ENCODE data around the gene NKAIN2.

Gene NKAIN2

GRCh38 chr6:124057461-124057860, 253.8 kb downstream of the NKAIN2 start:
- H3K4me1 ChIP-seq (ENCODE audit: control insufficient read depth in 1 of 2, insufficient read depth in 1 of 2, low read depth in 1 of 2, low read length in 1 of 2): no peaks in the 10 kb centered on the region
- no peak overlapping the region for H3K4me3 ChIP-seq (ENCODE audit: low read depth in 1 of 2, low read length in 1 of 2)
- no peaks in the 10 kb centered on the region for H3K27me3 ChIP-seq
- H3K36me3 ChIP-seq: no peaks in the 10 kb centered on the region
- H3K9me3 ChIP-seq: no peaks in the 10 kb centered on the region
- H3K27ac ChIP-seq: no peak overlapping the region
- TF ChIP-seq, protein P1, sequence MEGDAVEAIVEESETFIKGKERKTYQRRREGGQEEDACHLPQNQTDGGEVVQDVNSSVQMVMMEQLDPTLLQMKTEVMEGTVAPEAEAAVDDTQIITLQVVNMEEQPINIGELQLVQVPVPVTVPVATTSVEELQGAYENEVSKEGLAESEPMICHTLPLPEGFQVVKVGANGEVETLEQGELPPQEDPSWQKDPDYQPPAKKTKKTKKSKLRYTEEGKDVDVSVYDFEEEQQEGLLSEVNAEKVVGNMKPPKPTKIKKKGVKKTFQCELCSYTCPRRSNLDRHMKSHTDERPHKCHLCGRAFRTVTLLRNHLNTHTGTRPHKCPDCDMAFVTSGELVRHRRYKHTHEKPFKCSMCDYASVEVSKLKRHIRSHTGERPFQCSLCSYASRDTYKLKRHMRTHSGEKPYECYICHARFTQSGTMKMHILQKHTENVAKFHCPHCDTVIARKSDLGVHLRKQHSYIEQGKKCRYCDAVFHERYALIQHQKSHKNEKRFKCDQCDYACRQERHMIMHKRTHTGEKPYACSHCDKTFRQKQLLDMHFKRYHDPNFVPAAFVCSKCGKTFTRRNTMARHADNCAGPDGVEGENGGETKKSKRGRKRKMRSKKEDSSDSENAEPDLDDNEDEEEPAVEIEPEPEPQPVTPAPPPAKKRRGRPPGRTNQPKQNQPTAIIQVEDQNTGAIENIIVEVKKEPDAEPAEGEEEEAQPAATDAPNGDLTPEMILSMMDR (IDR thresholded peaks at IDR 0.05): no peak

DNA sequence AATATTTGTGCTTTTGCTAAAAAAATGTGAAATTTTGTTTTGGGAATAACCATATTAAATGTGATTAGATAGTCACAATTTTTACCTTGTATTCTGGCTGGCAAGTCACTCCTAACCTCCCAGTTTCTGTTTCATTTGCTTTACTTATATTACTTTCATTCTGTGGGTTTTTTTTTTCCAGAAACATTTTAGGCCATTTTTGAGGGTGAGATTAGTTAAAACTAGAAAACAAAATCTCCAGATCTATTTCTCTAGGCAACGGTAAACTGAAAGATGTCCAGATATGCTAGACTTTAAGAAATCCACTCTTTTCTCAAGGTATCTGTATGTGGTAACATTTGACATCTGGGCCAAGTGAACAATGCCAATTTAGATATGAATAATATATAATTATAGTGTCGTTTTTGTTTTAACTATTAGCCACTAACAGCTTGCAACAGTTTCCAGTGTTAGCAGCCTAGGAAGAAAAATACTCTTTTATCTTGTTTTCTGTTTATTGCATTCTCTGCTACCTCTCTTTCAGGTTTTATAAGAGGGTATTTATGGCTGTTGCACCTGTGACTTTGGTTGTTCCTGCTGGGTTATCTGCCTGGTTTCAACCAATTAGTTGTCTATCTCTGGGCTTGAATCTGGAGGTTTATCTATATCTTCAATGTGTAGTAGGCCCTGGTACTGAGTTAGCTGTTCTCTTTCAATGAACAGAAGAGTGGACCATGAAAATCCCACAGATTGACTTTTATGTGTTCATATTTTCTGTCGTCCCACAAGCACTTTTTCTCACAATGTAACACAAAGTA, 260.9 kb downstream of the NKAIN2 start:
- no peaks in the 10 kb centered on the region for H3K27me3 ChIP-seq
- no peaks in the 10 kb centered on the region for H3K36me3 ChIP-seq
- no peaks in the 10 kb centered on the region for H3K4me1 ChIP-seq (ENCODE audit: control insufficient read depth in 1 of 2, insufficient read depth in 1 of 2, low read depth in 1 of 2, low read length in 1 of 2)
- H3K4me3 ChIP-seq (ENCODE audit: low read depth in 1 of 2, low read length in 1 of 2): no peak overlapping the region
- no peaks in the 10 kb centered on the region for H3K9me3 ChIP-seq
- TF ChIP-seq, protein P1 (IDR thresholded peaks at IDR 0.05): no peak
- H3K27ac ChIP-seq: no peak overlapping the region

DNA sequence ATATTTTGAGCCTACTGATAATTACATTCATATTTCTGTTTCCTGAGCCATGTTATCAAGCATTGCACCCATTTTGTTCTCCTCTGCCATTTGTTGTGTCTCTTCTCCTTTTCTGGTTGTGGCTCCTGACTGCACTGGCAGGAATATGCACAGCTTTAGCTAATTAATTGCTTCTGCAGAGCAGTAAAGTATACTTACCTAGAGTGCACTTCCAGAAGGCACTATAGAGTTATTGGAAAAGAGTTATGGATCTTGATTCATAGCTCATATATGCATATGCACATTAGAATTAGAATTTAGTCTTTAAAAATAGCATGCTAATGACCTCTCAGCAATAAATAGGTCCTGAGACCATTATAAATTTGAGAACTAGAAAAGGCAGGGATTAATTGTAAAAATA, 262.6 kb downstream of the NKAIN2 start:
- TF ChIP-seq, protein P1 (IDR thresholded peaks at IDR 0.05): no peak

GRCh38 chr6:124066946-124067552, 263.4 kb downstream of the NKAIN2 start:
- no peaks in the 10 kb centered on the region for H3K4me1 ChIP-seq (ENCODE audit: control insufficient read depth in 1 of 2, insufficient read depth in 1 of 2, low read depth in 1 of 2, low read length in 1 of 2)

More for the DNA sequence above, 262.6 kb downstream of the NKAIN2 start:
- Histone ChIP-seq H3K4me1 (ENCODE audit: control insufficient read depth in 1 of 2, insufficient read depth in 1 of 2, low read depth in 1 of 2, low read length in 1 of 2) (no peaks in the 10 kb centered on the region), H3K4me3 (ENCODE audit: low read depth in 1 of 2, low read length in 1 of 2) (no peak overlapping the region), H3K27ac (no peak overlapping the region), H3K9me3 (no peaks in the 10 kb centered on the region), H3K36me3 (no peaks in the 10 kb centered on the region), H3K27me3 (no peaks in the 10 kb centered on the region)

GRCh38 chr6:124069230-124069950, 265.7 kb downstream of the NKAIN2 start:
- no peak overlapping the region for H3K4me3 ChIP-seq (ENCODE audit: low read depth in 1 of 2, low read length in 1 of 2)
- H3K27me3 ChIP-seq: no peaks in the 10 kb centered on the region
- TF ChIP-seq, protein P1 (IDR thresholded peaks at IDR 0.05): no peak
- no peak overlapping the region for H3K27ac ChIP-seq
- H3K36me3 ChIP-seq: no peaks in the 10 kb centered on the region
- no peaks in the 10 kb centered on the region for H3K9me3 ChIP-seq
- no peaks in the 10 kb centered on the region for H3K4me1 ChIP-seq (ENCODE audit: control insufficient read depth in 1 of 2, insufficient read depth in 1 of 2, low read depth in 1 of 2, low read length in 1 of 2)

More at GRCh38 chr6:124066946-124067552, 263.4 kb downstream of the NKAIN2 start:
- Histone ChIP-seq H3K4me3 (ENCODE audit: low read depth in 1 of 2, low read length in 1 of 2) (no peak overlapping the region), H3K27ac (no peak overlapping the region), H3K36me3 (no peaks in the 10 kb centered on the region), H3K9me3 (no peaks in the 10 kb centered on the region), H3K27me3 (no peaks in the 10 kb centered on the region)
- TF ChIP-seq, protein P1 (IDR thresholded peaks at IDR 0.05): no peak
